ENCODE measurements around the gene HBD.
"Not testable (repeated sequence)": the region's sequence is repeated elsewhere in the genome, so short reads cannot be mapped to it uniquely, and the experiment has no call there.

The HBD gene

GRCh38 chr11:5253440-5253839 is 19.2 kb upstream of the HBD start:
- in situ Hi-C loops (cut with MboI; ENCODE audit: low sequenced_read_pairs): not testable (repeated sequence)

GRCh38 chr11:5252919-5253265 is 18.6 kb upstream of the HBD start:
- in situ Hi-C loops (cut with MboI; ENCODE audit: low sequenced_read_pairs): no loop called here

GRCh38 chr11:5252192-5252918 is 18.1 kb upstream of the HBD start:
- in situ Hi-C loops (cut with MboI; ENCODE audit: low sequenced_read_pairs): no loop called here

- in situ Hi-C loops (cut with MboI; ENCODE audit: low sequenced_read_pairs): no loop called here
Observed at GRCh38 chr11:5251746-5252145, 17.5 kb upstream of the HBD start.

- in situ Hi-C loops (cut with MboI; ENCODE audit: low sequenced_read_pairs): no loop called here
Observed at GRCh38 chr11:5250543-5251204, 16.4 kb upstream of the HBD start.

GRCh38 chr11:5249807-5250396 is 15.6 kb upstream of the HBD start, which contains the start of gene HBG1:
TSS of gene HBG1 (minus strand) at chr11:5249857. CDS start at chr11:5249804, 53 bp downstream.
- in situ Hi-C loops (cut with MboI; ENCODE audit: low sequenced_read_pairs): not testable (repeated sequence)

GRCh38 chr11:5248498-5248897 is 14.2 kb upstream of the HBD start:
- in situ Hi-C loops (cut with MboI; ENCODE audit: low sequenced_read_pairs): not testable (repeated sequence)

GRCh38 chr11:5247472-5248192 is 13.3 kb upstream of the HBD start:
- in situ Hi-C loops (cut with MboI; ENCODE audit: low sequenced_read_pairs): no loop called here

GRCh38 chr11:5246772-5247471 is 12.6 kb upstream of the HBD start:
- in situ Hi-C loops (cut with MboI; ENCODE audit: low sequenced_read_pairs): no loop called here

GRCh38 chr11:5245155-5245554 is 10.9 kb upstream of the HBD start:
- in situ Hi-C loops (cut with MboI; ENCODE audit: low sequenced_read_pairs): no loop called here

- in situ Hi-C loops (cut with MboI; ENCODE audit: low sequenced_read_pairs): no loop called here
Observed at GRCh38 chr11:5243816-5244180, 9.5 kb upstream of the HBD start.

- in situ Hi-C loops (cut with MboI; ENCODE audit: low sequenced_read_pairs): no loop called here
Observed at GRCh38 chr11:5242933-5243815, 8.9 kb upstream of the HBD start.

GRCh38 chr11:5242208-5242607 is 7.9 kb upstream of the HBD start:
- in situ Hi-C loops (cut with MboI; ENCODE audit: low sequenced_read_pairs): no loop called here

- in situ Hi-C loops (cut with MboI; ENCODE audit: low sequenced_read_pairs): no loop called here
Observed at GRCh38 chr11:5241458-5241857, 7.2 kb upstream of the HBD start.

GRCh38 chr11:5240458-5240857 is 6.2 kb upstream of the HBD start:
- in situ Hi-C loops (cut with MboI; ENCODE audit: low sequenced_read_pairs): no loop called here

GRCh38 chr11:5240056-5240455 is 5.8 kb upstream of the HBD start:
- in situ Hi-C loops (cut with MboI; ENCODE audit: low sequenced_read_pairs): no loop called here

- in situ Hi-C loops (cut with MboI; ENCODE audit: low sequenced_read_pairs): no loop called here
Observed at GRCh38 chr11:5239046-5239445, 4.8 kb upstream of the HBD start.

- in situ Hi-C loops (cut with MboI; ENCODE audit: low sequenced_read_pairs): no loop called here
Observed at GRCh38 chr11:5238486-5238885, 4.2 kb upstream of the HBD start.

GRCh38 chr11:5237420-5237819 is 3.1 kb upstream of the HBD start:
- in situ Hi-C loops (cut with MboI; ENCODE audit: low sequenced_read_pairs): no loop called here

Data from HL-60/S4 treated with phorbol 12-myristate 13-acetate at 8.2 ng/mL for 4 days and 3 days (cell line).